Measurements from ENCODE around the gene PTPRM. TPM values are rescaled to one million over a fixed set of nuclear protein-coding genes. Genes with fewer than 3 reads are reported as not detected.

PTPRM gene
- polyA plus RNA-seq, 3 donors: 89.6 to 94.8 (median 92.6) TPM

- DNase-seq (ENCODE audit: extremely low read depth in 1 of 11, low read depth in 9 of 11, low spot score in 4 of 11): no peak
Observed at GRCh38 chr18:7889515-7889914, 322.4 kb downstream of the PTPRM start.

GRCh38 chr18:7890075-7890474 lies 323.0 kb downstream of the PTPRM start:
- peak in 4 of 11 donors; percentile 19 to 32 (median 25) for DNase-seq (ENCODE audit: extremely low read depth in 1 of 11, low read depth in 9 of 11, low spot score in 4 of 11)

GRCh38 chr18:7892556-7892955 lies 325.4 kb downstream of the PTPRM start:
- DNase-seq (ENCODE audit: extremely low read depth in 1 of 11, low read depth in 9 of 11, low spot score in 4 of 11): no peak

- DNase-seq (ENCODE audit: extremely low read depth in 1 of 11, low read depth in 9 of 11, low spot score in 4 of 11): no peak
Observed at GRCh38 chr18:7894592-7894991, 327.5 kb downstream of the PTPRM start.

- DNase-seq (ENCODE audit: extremely low read depth in 1 of 11, low read depth in 9 of 11, low spot score in 4 of 11): no peak
Observed at GRCh38 chr18:7895346-7895745, 328.2 kb downstream of the PTPRM start.

GRCh38 chr18:7896161-7896560 lies 329.0 kb downstream of the PTPRM start:
- no peak for DNase-seq (ENCODE audit: extremely low read depth in 1 of 11, low read depth in 9 of 11, low spot score in 4 of 11)

GRCh38 chr18:7896805-7897518 lies 329.8 kb downstream of the PTPRM start:
- DNase-seq (ENCODE audit: extremely low read depth in 1 of 11, low read depth in 9 of 11, low spot score in 4 of 11): no peak

- peak in 2 of 11 donors; percentile 13 to 33 for DNase-seq (ENCODE audit: extremely low read depth in 1 of 11, low read depth in 9 of 11, low spot score in 4 of 11)
Observed at GRCh38 chr18:7898181-7898580, 331.1 kb downstream of the PTPRM start.

GRCh38 chr18:7899078-7899477 lies 332.0 kb downstream of the PTPRM start:
- no peak for DNase-seq (ENCODE audit: extremely low read depth in 1 of 11, low read depth in 9 of 11, low spot score in 4 of 11)

GRCh38 chr18:7900091-7900490 lies 333.0 kb downstream of the PTPRM start:
- no peak for DNase-seq (ENCODE audit: extremely low read depth in 1 of 11, low read depth in 9 of 11, low spot score in 4 of 11)

- no peak for DNase-seq (ENCODE audit: extremely low read depth in 1 of 11, low read depth in 9 of 11, low spot score in 4 of 11)
Observed at GRCh38 chr18:7901657-7902056, 334.5 kb downstream of the PTPRM start.

GRCh38 chr18:7902399-7902839 lies 335.3 kb downstream of the PTPRM start:
- no peak for DNase-seq (ENCODE audit: extremely low read depth in 1 of 11, low read depth in 9 of 11, low spot score in 4 of 11)

- no peak for DNase-seq (ENCODE audit: extremely low read depth in 1 of 11, low read depth in 9 of 11, low spot score in 4 of 11)
Observed at GRCh38 chr18:7904529-7904928, 337.4 kb downstream of the PTPRM start.

GRCh38 chr18:7908681-7909299 lies 341.7 kb downstream of the PTPRM start:
- DNase-seq (ENCODE audit: extremely low read depth in 1 of 11, low read depth in 9 of 11, low spot score in 4 of 11): no peak

GRCh38 chr18:7914834-7915670 lies 347.9 kb downstream of the PTPRM start:
- no peak for DNase-seq (ENCODE audit: extremely low read depth in 1 of 11, low read depth in 9 of 11, low spot score in 4 of 11)

- no peak for DNase-seq (ENCODE audit: extremely low read depth in 1 of 11, low read depth in 9 of 11, low spot score in 4 of 11)
Observed at GRCh38 chr18:7918701-7919100, 351.6 kb downstream of the PTPRM start.

- DNase-seq (ENCODE audit: extremely low read depth in 1 of 11, low read depth in 9 of 11, low spot score in 4 of 11): no peak
Observed at GRCh38 chr18:7919565-7919964, 352.4 kb downstream of the PTPRM start.

GRCh38 chr18:7921938-7922587 lies 354.9 kb downstream of the PTPRM start:
- no peak for DNase-seq (ENCODE audit: extremely low read depth in 1 of 11, low read depth in 9 of 11, low spot score in 4 of 11)

- DNase-seq (ENCODE audit: extremely low read depth in 1 of 11, low read depth in 9 of 11, low spot score in 4 of 11): no peak
Observed at GRCh38 chr18:7923105-7923504, 356.0 kb downstream of the PTPRM start.

Measured in renal cortex interstitium (tissue), 11 donors.